SK-N-SH (cell line): Measurements from ENCODE around the gene PAXIP1. TPM values are rescaled to one million over a fixed set of nuclear protein-coding genes. Genes with fewer than 3 reads are reported as not detected.

Experiments
- CTCF ChIA-PET: fragments of 300-600, 350-600 bp; formaldehyde crosslinking; extraction: SDS; loops from one replicate; lab custom pipeline; 2021; lab: Yijun Ruan, JAX
- POLR2A ChIA-PET: fragments of 350-600 bp; sonication (Branson Sonifier 250); formaldehyde crosslinking; extraction: SDS; loops from one replicate; lab custom pipeline; 2020; ENCODE audit warnings: antibody characterized with exemption, inconsistent platforms; lab: Yijun Ruan, JAX
- DNase-seq: peaks from one replicate; pipeline ENCODE4 v3.0.0; 2012
- H2AFZ ChIP-seq: fragments of 200-600 bp; sonication (generic); 2 replicates; pipeline ENCODE4 v1.8.1; 2016; ENCODE audit warnings: antibody characterized with exemption, mild to moderate bottlenecking, low read depth
- H3F3A ChIP-seq: fragments of 200-600 bp; sonication (generic); replicated peaks from 2 replicates; pipeline ENCODE3; 2016; ENCODE audit warnings: antibody characterized with exemption, mild to moderate bottlenecking; ENCODE audit not compliant: insufficient read depth
- H3K27ac ChIP-seq, 2 experiments: fragments of 200-500 bp in 1 of 2; fragments of 200-600 bp in 1 of 2; sonication (Bioruptor generic) in 1 of 2; sonication (generic), shearing (Covaris generic) in 1 of 2; 2 replicates each; pipeline versions ENCODE4 v1.5.1 to v1.6.1; 2014 to 2016; ENCODE audit warnings: low read depth in 2 of 2, inconsistent platforms in 1 of 2, low read length in 1 of 2, mild to moderate bottlenecking in 1 of 2, mixed read lengths in 1 of 2
- H3K27me3 ChIP-seq: fragments of 200-600 bp; sonication (generic), shearing (Covaris generic); 2 replicates; pipeline ENCODE4 v1.6.1; 2016; ENCODE audit warnings: mixed run types; ENCODE audit not compliant: insufficient read depth
- H3K36me3 ChIP-seq, 2 experiments: fragments of 200-500 bp in 1 of 2; fragments of 200-600 bp in 1 of 2; sonication (Bioruptor generic) in 1 of 2; sonication (generic) in 1 of 2; replicated peaks in 1 of 2; 2 replicates each; pipeline versions ENCODE3 to v1.5.1; 2014 to 2016; ENCODE audit warnings: low read length in 1 of 2, mild to moderate bottlenecking in 1 of 2; ENCODE audit not compliant: insufficient read depth in 2 of 2, control insufficient read depth in 1 of 2
- H3K4me1 ChIP-seq, 2 experiments: fragments of 200-500 bp in 1 of 2; fragments of 200-600 bp in 1 of 2; sonication (Bioruptor generic) in 1 of 2; sonication (generic), shearing (Covaris generic) in 1 of 2; 2 replicates each; pipeline versions ENCODE4 v1.5.1 to v1.6.1; 2014 to 2016; ENCODE audit warnings: low read depth in 1 of 2, low read length in 1 of 2, mixed run types in 1 of 2; ENCODE audit not compliant: insufficient read depth in 2 of 2, control insufficient read depth in 1 of 2
- H3K4me2 ChIP-seq: fragments of 200-600 bp; sonication (generic), shearing (Covaris generic); 2 replicates; pipeline ENCODE4 v1.6.1; 2017; ENCODE audit warnings: mixed run types
- H3K4me3 ChIP-seq, 2 experiments: fragments of 200-500 bp in 1 of 2; fragments of 200-600 bp in 1 of 2; sonication (Bioruptor generic) in 1 of 2; sonication (generic), shearing (Covaris generic) in 1 of 2; 2 replicates each; pipeline versions ENCODE4 v1.5.1 to v1.8.1; 2014 to 2016; ENCODE audit warnings: low read depth in 2 of 2, inconsistent platforms in 1 of 2, low read length in 1 of 2, mild to moderate bottlenecking in 1 of 2, mixed read lengths in 1 of 2, moderate library complexity in 1 of 2
- H3K79me2 ChIP-seq: fragments of 200-600 bp; sonication (generic); 2 replicates; pipeline ENCODE4 v1.8.1; 2017; ENCODE audit warnings: mild to moderate bottlenecking; ENCODE audit not compliant: insufficient read depth
- H3K9ac ChIP-seq: fragments of 200-600 bp; sonication (generic); 2 replicates; pipeline ENCODE4 v1.6.1; 2017; ENCODE audit warnings: mixed run types
- H3K9me2 ChIP-seq: fragments of 200-600 bp; sonication (generic); 2 replicates; pipeline ENCODE4 v1.6.1; 2017; ENCODE audit warnings: mixed run types
- H3K9me3 ChIP-seq: fragments of 200-600 bp; sonication (generic); 2 replicates; pipeline ENCODE4 v1.6.1; 2017; ENCODE audit warnings: mixed run types, mild to moderate bottlenecking, moderate library complexity
- H4K20me1 ChIP-seq: fragments of 200-600 bp; sonication (generic); 2 replicates; pipeline ENCODE4 v1.6.1; 2017; ENCODE audit warnings: mild to moderate bottlenecking, mixed run types; ENCODE audit not compliant: insufficient read depth
- CHD2 ChIP-seq: fragments of 150-350 bp; IDR thresholded peaks from 2 replicates; pipeline ENCODE4 v1.6.1; 2018; ENCODE audit warnings: low read length; ENCODE audit not compliant: partially characterized antibody
- CTCF ChIP-seq: fragments of 200-600 bp; sonication (generic); IDR thresholded peaks from 2 replicates; pipeline ENCODE4 v1.6.1; 2017; ENCODE audit warnings: antibody characterized with exemption, mild to moderate bottlenecking, moderate library complexity
- EP300 ChIP-seq, 2 experiments: IDR thresholded peaks; 2 replicates each; pipeline versions ENCODE4 v1.4.0 to v1.6.1; 2012; ENCODE audit warnings: borderline replicate concordance in 1 of 2, low read depth in 1 of 2, low read length in 1 of 2
- EZH2phosphoT487 ChIP-seq: fragments of 200-600 bp; sonication (generic); IDR thresholded peaks from 2 replicates; pipeline ENCODE4 v1.6.1; 2017; ENCODE audit warnings: low read depth, mixed run types, mild to moderate bottlenecking, antibody characterized with exemption, moderate library complexity, borderline replicate concordance
- FOSL2 ChIP-seq: IDR thresholded peaks from 2 replicates; pipeline ENCODE4 v1.4.0; 2012; ENCODE audit warnings: low read depth, mild to moderate bottlenecking, moderate library complexity, borderline replicate concordance
- FOXJ3 ChIP-seq: sonication (generic); formaldehyde crosslinking; IDR thresholded peaks from 2 replicates; pipeline ENCODE4 v1.5.1; 2020; ENCODE audit warnings: mild to moderate bottlenecking, missing genetic modification reagents
- FOXM1 ChIP-seq: IDR thresholded peaks from 2 replicates; pipeline ENCODE4 v1.4.0; 2012; ENCODE audit warnings: low read depth, mild to moderate bottlenecking
- GABPA ChIP-seq: IDR thresholded peaks from 2 replicates; pipeline ENCODE4 v1.4.0; 2012; ENCODE audit warnings: low read depth, mild to moderate bottlenecking
- IRF3 ChIP-seq: fragments of 150-350 bp; IDR thresholded peaks from 2 replicates; pipeline ENCODE4 v1.6.1; 2016; ENCODE audit warnings: mild to moderate bottlenecking, low read depth, low read length
- JUND ChIP-seq: IDR thresholded peaks from 2 replicates; pipeline ENCODE4 v1.4.0; 2012
- MEF2A ChIP-seq: IDR thresholded peaks from 2 replicates; pipeline ENCODE4 v1.4.0; 2012; ENCODE audit warnings: low read depth, borderline replicate concordance
- MXI1 ChIP-seq: IDR thresholded peaks from 2 replicates; pipeline ENCODE4 v1.6.1; 2012; ENCODE audit warnings: mild to moderate bottlenecking, low read depth, low read length, improper control_type of control experiment
- NFIC ChIP-seq: IDR thresholded peaks from 2 replicates; pipeline ENCODE4 v1.4.0; 2012; ENCODE audit warnings: borderline replicate concordance
- RAD21 ChIP-seq: IDR thresholded peaks from 2 replicates; pipeline ENCODE4 v1.6.1; 2012; ENCODE audit warnings: mild to moderate bottlenecking, low read length
- RCOR1 ChIP-seq: fragments of 150-350 bp; IDR thresholded peaks from 2 replicates; pipeline ENCODE4 v1.6.1; 2017; ENCODE audit warnings: antibody characterized with exemption, low read length
- TCF12 ChIP-seq: IDR thresholded peaks from 2 replicates; pipeline ENCODE4 v1.4.0; 2012
- TEAD4 ChIP-seq: IDR thresholded peaks from 2 replicates; pipeline ENCODE4 v1.4.0; 2012; ENCODE audit warnings: mild to moderate bottlenecking, borderline replicate concordance; ENCODE audit not compliant: insufficient read depth
- WGBS: methylation state at CpG from one replicate; pipeline ENCODE4 v1.1.6; 2017; ENCODE audit warnings: low lambda C conversion rate; 5-methylcytosine and 5-hydroxymethylcytosine counted together
- polyA plus RNA-seq, 3 experiments: library from polyadenylated mRNA; depleted of rRNA; stranded (reverse); fragments of >200 nt; gene quantifications; 2 replicates each; pipeline ENCODE4 v1.2.3, GENCODE V29; 2012

PAXIP1 gene
- polyA plus RNA-seq, 1 of the 3 experiments (the other 2 are of a cell fraction) = 9.2 TPM

GRCh38 chr7:154978017-154978416, 24.9 kb downstream of the PAXIP1 start (continued):
- TF ChIP-seq CTCF = no peak
- no peak for TF ChIP-seq MEF2A
- no peak for TF ChIP-seq NFIC
- no peak for TF ChIP-seq FOSL2
- no peak for TF ChIP-seq IRF3
- TF ChIP-seq, all 33 proteins: peak for 0

- H3K4me3 ChIP-seq = no peak overlapping the region
- H3K4me1 ChIP-seq = no peaks in the 10 kb centered on the region
- DNase-seq = no peak
- H3K36me3 ChIP-seq = peaks cover 38 to 45% of the 10 kb centered on the region in 2 experiments
- TF ChIP-seq TEAD4 (no peak), TCF12 (no peak), FOXM1 (no peak), CHD2 (no peak)
- H3K27ac ChIP-seq = no peak overlapping the region
- H3F3A ChIP-seq = no peaks in the 10 kb centered on the region
- H3K9me3 ChIP-seq = no peaks in the 10 kb centered on the region
- no peaks in the 10 kb centered on the region for H3K27me3 ChIP-seq
- no peak overlapping the region for H2AFZ ChIP-seq
- CTCF ChIA-PET = interaction anchor here (1.0 to 1.3 kb wide), 4 partner anchors 23 to 410 kb away, joined by 3 to 4 read pairs (median 3); no protein-coding TSS in a partner anchor
- H3K9me2 ChIP-seq = no peaks in the 10 kb centered on the region
- 95% methylated on average over 6 of the region's 6 CpGs for WGBS
- POLR2A ChIA-PET = no interaction called here
- H4K20me1 ChIP-seq = no peaks in the 10 kb centered on the region
- H3K9ac ChIP-seq = no peak overlapping the region
- no peak overlapping the region for H3K4me2 ChIP-seq
- H3K79me2 ChIP-seq = no peaks in the 10 kb centered on the region
Measured at GRCh38 chr7:154977250-154977649, 25.7 kb downstream of the PAXIP1 start.

GRCh38 chr7:154976844-154977243, 26.1 kb downstream of the PAXIP1 start:
- Histone ChIP-seq H3K27me3 (no peaks in the 10 kb centered on the region), H3K9ac (no peak overlapping the region), H4K20me1 (no peaks in the 10 kb centered on the region), H3K4me1 (no peaks in the 10 kb centered on the region), H3K9me3 (no peaks in the 10 kb centered on the region), H3K27ac (no peak overlapping the region), H3K4me3 (no peak overlapping the region), H3K4me2 (no peak overlapping the region), H2AFZ (no peak overlapping the region), H3K79me2 (no peaks in the 10 kb centered on the region), H3K36me3 (peaks cover 38 to 44% of the 10 kb centered on the region in 2 experiments), H3K9me2 (no peaks in the 10 kb centered on the region), H3F3A (no peaks in the 10 kb centered on the region)
- ChIA-PET CTCF (interaction anchor here (1.0 to 2.5 kb wide), 7 partner anchors 9 to 410 kb away, joined by 3 to 16 read pairs (median 3); no protein-coding TSS in a partner anchor), POLR2A (no interaction called here)
- 94% methylated on average over 4 of the region's 4 CpGs for WGBS
- no peak for TF ChIP-seq EP300 (IDR thresholded peaks at IDR 0.05; ENCODE audit: borderline replicate concordance in 1 of 2, low read depth in 1 of 2, low read length in 1 of 2)
- no peak for TF ChIP-seq FOSL2
- TF ChIP-seq CTCF = no peak
- TF ChIP-seq NFIC = no peak
- TF ChIP-seq RAD21 = no peak
- no peak for TF ChIP-seq GABPA
- TF ChIP-seq RCOR1 = no peak
- no peak for TF ChIP-seq MXI1
- TF ChIP-seq EZH2phosphoT487 = no peak
- no peak for TF ChIP-seq JUND
- TF ChIP-seq IRF3 = no peak
- TF ChIP-seq FOXJ3 (CRISPR knock-in tag) = no peak
- DNase-seq = no peak
